Daoy (cell line): ENCODE results near the gene ATXN2L. TPM values are rescaled to one million over a fixed set of nuclear protein-coding genes. Genes with fewer than 3 reads are reported as not detected.
A peak's percentile ranks its signal among the peaks of the same experiment; 100 is the strongest.
"Not testable (repeated sequence)": the region's sequence is repeated elsewhere in the genome, so short reads cannot be mapped to it uniquely, and the experiment has no call there.

Source experiments
- DNase-seq: peaks from one replicate; pipeline ENCODE4 v3.0.0-alpha.2; 2015; ENCODE audit warnings: low read depth
- total RNA-seq: library from RNA; depleted of rRNA; stranded (reverse); fragments of >200 nt; shearing (Covaris generic); gene quantifications from 2 replicates; pipeline ENCODE4 v1.2.3, GENCODE V29; 2014

The ATXN2L gene
- total RNA-seq, 1 experiment from 2014 or later = 25.4 TPM

GRCh38 chr16:28837672-28838557 lies 15.1 kb downstream of the ATXN2L start:
- DNase-seq = no peak

- DNase-seq = no peak
These were observed 15.7 kb downstream of the ATXN2L start for GRCh38 chr16:28838558-28838918.

GRCh38 chr16:28839004-28839639 lies 16.3 kb downstream of the ATXN2L start:
- DNase-seq = no peak

GRCh38 chr16:28839899-28840298 lies 17.1 kb downstream of the ATXN2L start:
- DNase-seq = no peak

GRCh38 chr16:28842696-28843095 lies 19.9 kb downstream of the ATXN2L start:
- DNase-seq = no peak

- DNase-seq = no peak
These were observed 21.0 kb downstream of the ATXN2L start for GRCh38 chr16:28843766-28844165.

GRCh38 chr16:28844226-28844885 lies 21.6 kb downstream of the ATXN2L start:
- no peak for DNase-seq

- peak; percentile 55 for DNase-seq
These were observed 22.5 kb downstream of the ATXN2L start for GRCh38 chr16:28845293-28845692.

- DNase-seq = no peak
These were observed 22.9 kb downstream of the ATXN2L start for GRCh38 chr16:28845761-28846079.

- DNase-seq = peak; percentile 98
These were observed 23.5 kb downstream of the ATXN2L start, which contains the start of gene TUFM for GRCh38 chr16:28846080-28846932. TUFM (minus strand) TSS chr16:28846348; CDS start chr16:28846269, 79 bp downstream.

- peak; percentile 18 for DNase-seq
These were observed 24.1 kb downstream of the ATXN2L start for GRCh38 chr16:28846933-28847273.

GRCh38 chr16:28858421-28858820 lies 35.6 kb downstream of the ATXN2L start:
- no peak for DNase-seq

- DNase-seq = no peak
These were observed 36.5 kb downstream of the ATXN2L start for GRCh38 chr16:28859326-28859725.

- peak; percentile 23 for DNase-seq
These were observed 41.4 kb downstream of the ATXN2L start for GRCh38 chr16:28863929-28864793.

- DNase-seq = no peak
These were observed 42.3 kb downstream of the ATXN2L start for GRCh38 chr16:28865001-28865688.

GRCh38 chr16:28865722-28866453 lies 43.1 kb downstream of the ATXN2L start:
- DNase-seq = no peak

- DNase-seq = no peak
These were observed 43.6 kb downstream of the ATXN2L start for GRCh38 chr16:28866454-28866804.

- DNase-seq = no peak
These were observed 44.4 kb downstream of the ATXN2L start for GRCh38 chr16:28867241-28867640.

- DNase-seq = not testable (repeated sequence)
These were observed 44.8 kb downstream of the ATXN2L start for GRCh38 chr16:28867646-28868045.

GRCh38 chr16:28869201-28869600 lies 46.4 kb downstream of the ATXN2L start:
- no peak for DNase-seq
